ENCODE data around the gene RAB11FIP3. TPM values are rescaled to one million over a fixed set of nuclear protein-coding genes. Genes with fewer than 3 reads are reported as not detected.
A peak's percentile ranks its signal among the peaks of the same experiment; 100 is the strongest.

The RAB11FIP3 gene
- total and polyA plus RNA-seq, 9 of the 15 experiments (the other 6 are each of a cell fraction or from before 2014, with no cell fraction given) = 0.46 to 13.1 (median 4.3) TPM

GRCh38 chr16:396605-397004, 28.8 kb upstream of the RAB11FIP3 start (continued):
- 0 out of 2 replicates have a peak, but pooled peaks have one; percentile 62 for TF ChIP-seq TOE1 (IDR thresholded peaks at IDR 0.05; ENCODE audit: borderline replicate concordance)
- no peak for TF ChIP-seq TOE1 (CRISPR knock-in tag; IDR thresholded peaks at IDR 0.05; ENCODE audit: borderline replicate concordance, low read depth)
- TF ChIP-seq HMBOX1 (IDR thresholded peaks at IDR 0.05) = no peak
- TF ChIP-seq ZNF561 (CRISPR knock-in tag; conservative IDR thresholded peaks at IDR 0.05) = no peak
- no peak for TF ChIP-seq SPI1 (IDR thresholded peaks at IDR 0.05; ENCODE audit: borderline replicate concordance, low read depth, low read length)
- TF ChIP-seq ZNF134 (CRISPR knock-in tag; conservative IDR thresholded peaks at IDR 0.05) = no peak
- TF ChIP-seq EWSR1 (IDR thresholded peaks at IDR 0.05; ENCODE audit: borderline replicate concordance, low read depth, partially characterized antibody) = no peak
- TF ChIP-seq ZNF384 (IDR thresholded peaks at IDR 0.05; ENCODE audit: low read depth, low read length) = no peak
- TF ChIP-seq ZBTB17 (CRISPR knock-in tag; IDR thresholded peaks at IDR 0.05) = no peak
- TF ChIP-seq ZNF140 (CRISPR knock-in tag; IDR thresholded peaks at IDR 0.05) = no peak
- no peak for TF ChIP-seq PRPF4 (IDR thresholded peaks at IDR 0.05; ENCODE audit: insufficient read depth, low read depth, low read length, poor library complexity, severe bottlenecking)
- peak; percentile 18; the same call in 1 of the 2 replicates for TF ChIP-seq JUND (IDR thresholded peaks at IDR 0.05; ENCODE audit: borderline replicate concordance, low read depth, low read length)
- TF ChIP-seq JUND (tag; IDR thresholded peaks at IDR 0.05; ENCODE audit: borderline replicate concordance, low read depth, low read length) = no peak; the same call in 2 of the 3 replicates
- no peak for TF ChIP-seq ZNF717 (CRISPR knock-in tag; IDR thresholded peaks at IDR 0.05)
- TF ChIP-seq ESRRB (CRISPR knock-in tag; IDR thresholded peaks at IDR 0.05; ENCODE audit: borderline replicate concordance) = no peak
- no peak for TF ChIP-seq ZC3H4 (CRISPR knock-in tag; IDR thresholded peaks at IDR 0.05; ENCODE audit: borderline replicate concordance)
- peak; percentile 8; the same call in 1 of the 2 replicates for TF ChIP-seq SMAD4 (CRISPR knock-in tag; conservative IDR thresholded peaks at IDR 0.05)
- no peak for TF ChIP-seq ILK (tag; IDR thresholded peaks at IDR 0.05; ENCODE audit: borderline replicate concordance, low read depth)
- TF ChIP-seq ZFP30 (CRISPR knock-in tag; IDR thresholded peaks at IDR 0.05; ENCODE audit: borderline replicate concordance) = no peak
- peak; percentile 76 for TF ChIP-seq SAFB (IDR thresholded peaks at IDR 0.05; ENCODE audit: borderline replicate concordance, low read depth, low read length)
- no peak for TF ChIP-seq ZNF699 (CRISPR knock-in tag; IDR thresholded peaks at IDR 0.05; ENCODE audit: insufficient replicate concordance)
- no peak for TF ChIP-seq POLR3A (IDR thresholded peaks at IDR 0.05; ENCODE audit: borderline replicate concordance, extremely low read depth, insufficient read depth, insufficient read length)
- no peak for TF ChIP-seq GTF3C2 (IDR thresholded peaks at IDR 0.05; ENCODE audit: borderline replicate concordance, extremely low read depth, insufficient read length)
- TF ChIP-seq ZNF77 (CRISPR knock-in tag; IDR thresholded peaks at IDR 0.05) = no peak

All from K562 (cell line).